Non-pigmented ciliary epithelial cell (primary cell): ENCODE results near the gene PLAGL1.
"Not testable (repeated sequence)": the region's sequence is repeated elsewhere in the genome, so short reads cannot be mapped to it uniquely, and the experiment has no call there.

Experiments
- DNase-seq: peaks from one replicate; pipeline ENCODE4 v3.0.0-alpha.2; 2010; ENCODE audit warnings: low read depth

Gene PLAGL1

DNA sequence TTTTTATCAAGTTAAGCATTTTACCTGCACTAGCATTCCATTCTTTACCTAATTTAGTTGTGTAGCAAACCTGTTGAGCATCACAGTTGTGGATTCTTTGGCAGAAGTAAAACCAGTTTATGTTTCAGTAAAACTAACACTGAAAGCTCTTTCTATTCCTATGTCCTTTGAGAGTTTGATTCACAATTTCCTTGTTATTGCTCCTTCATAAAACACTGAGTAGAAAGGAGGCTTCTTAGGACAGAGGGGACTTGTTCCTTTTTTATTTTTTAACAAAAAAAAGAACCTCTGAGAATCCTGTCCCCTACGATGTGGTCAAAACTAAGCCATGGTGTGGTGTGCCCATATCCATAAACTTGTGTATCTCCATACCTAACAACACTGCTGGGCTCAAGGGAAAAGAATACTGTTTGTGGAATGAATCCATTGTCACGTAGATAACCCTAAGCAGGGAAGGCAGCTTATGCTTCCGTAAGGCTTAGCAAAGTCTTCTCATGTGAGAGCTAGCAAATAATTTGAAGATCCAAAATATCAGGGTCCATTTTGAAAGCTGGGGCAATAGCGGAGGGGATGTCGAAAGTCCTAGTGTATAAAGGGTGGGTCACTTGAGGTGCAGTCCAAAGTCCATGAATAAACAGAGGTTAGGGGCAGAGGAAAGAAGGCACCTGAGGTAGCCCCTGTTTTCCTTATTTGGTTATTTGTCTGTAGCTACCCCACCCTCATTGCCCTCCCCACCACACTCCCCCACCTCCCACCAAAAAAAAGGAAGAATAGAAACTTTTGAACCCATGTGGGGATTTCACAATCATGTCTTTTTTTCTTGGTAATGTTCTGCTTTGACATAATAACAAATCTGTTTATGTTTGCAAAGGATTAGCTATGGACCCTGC lies 71.0 kb downstream of the PLAGL1 start:
- DNase-seq: no peak

- no peak for DNase-seq
Observed at GRCh38 chr6:143936347-143936746, 71.7 kb downstream of the PLAGL1 start.

- no peak for DNase-seq
Observed at GRCh38 chr6:143934867-143935266, 73.2 kb downstream of the PLAGL1 start.

GRCh38 chr6:143934331-143934730 lies 73.7 kb downstream of the PLAGL1 start:
- no peak for DNase-seq

GRCh38 chr6:143929975-143930374 lies 78.1 kb downstream of the PLAGL1 start:
- no peak for DNase-seq

DNA sequence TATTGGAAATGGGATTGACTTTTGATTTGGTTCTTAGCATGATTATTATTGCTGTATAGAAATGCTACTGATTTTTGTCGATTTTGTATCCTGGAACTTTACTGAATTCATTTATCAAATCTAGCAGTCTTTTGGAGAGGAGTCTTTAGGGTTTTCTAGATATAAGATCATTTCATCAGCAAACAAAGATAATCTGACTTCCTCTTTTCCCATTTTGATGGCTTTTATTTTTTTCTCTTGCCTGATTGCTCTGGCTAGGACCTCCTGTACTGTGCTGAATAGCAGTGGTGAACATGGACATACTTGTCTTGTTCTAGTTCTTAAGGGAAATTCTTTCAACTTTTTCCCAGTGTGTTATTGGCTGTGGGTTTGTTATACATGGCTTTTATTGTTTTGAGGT lies 79.2 kb downstream of the PLAGL1 start:
- no peak for DNase-seq

DNA sequence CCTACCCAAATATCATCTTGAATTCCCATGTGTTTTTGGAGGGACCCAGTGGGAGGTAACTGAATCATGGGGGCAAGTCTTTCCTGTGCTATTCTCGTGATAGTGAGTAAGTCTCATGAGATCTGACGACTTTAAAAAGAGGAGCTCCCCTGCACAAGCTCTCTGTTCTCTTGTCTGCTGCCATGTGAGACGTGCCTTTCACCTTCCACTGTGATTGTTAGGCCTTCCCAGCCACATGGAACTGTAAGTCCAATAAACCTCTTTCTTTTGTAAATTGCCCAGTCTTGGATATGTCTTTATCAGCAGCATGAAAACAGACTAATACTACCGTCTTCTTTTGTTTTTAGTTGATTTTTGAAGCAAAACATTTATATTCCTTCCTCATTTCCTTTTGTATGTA lies 91.0 kb downstream of the PLAGL1 start:
- not testable (repeated sequence) for DNase-seq

DNA sequence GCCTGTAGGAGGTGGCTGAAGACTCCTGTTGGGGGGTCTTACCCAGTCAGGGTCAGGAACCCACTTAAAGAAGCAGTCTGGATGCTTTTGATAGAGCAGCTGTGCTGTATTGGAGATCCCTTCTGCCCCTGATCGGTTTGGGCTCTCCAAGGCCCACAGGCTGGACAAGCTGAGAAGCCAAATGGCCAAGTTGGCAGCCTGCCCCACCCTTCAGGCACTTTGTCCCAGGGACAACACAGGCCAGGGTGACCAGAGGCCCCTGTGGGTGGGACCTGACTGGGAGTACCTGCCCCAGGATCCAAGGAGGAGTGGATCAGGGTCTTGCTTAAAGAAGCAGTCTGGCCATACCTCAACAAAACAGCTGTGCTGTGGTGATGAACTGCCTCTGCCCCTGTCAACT lies 95.4 kb downstream of the PLAGL1 start:
- DNase-seq: no peak

- no peak for DNase-seq
Observed at GRCh38 chr6:143911028-143911427, 97.0 kb downstream of the PLAGL1 start.

DNA sequence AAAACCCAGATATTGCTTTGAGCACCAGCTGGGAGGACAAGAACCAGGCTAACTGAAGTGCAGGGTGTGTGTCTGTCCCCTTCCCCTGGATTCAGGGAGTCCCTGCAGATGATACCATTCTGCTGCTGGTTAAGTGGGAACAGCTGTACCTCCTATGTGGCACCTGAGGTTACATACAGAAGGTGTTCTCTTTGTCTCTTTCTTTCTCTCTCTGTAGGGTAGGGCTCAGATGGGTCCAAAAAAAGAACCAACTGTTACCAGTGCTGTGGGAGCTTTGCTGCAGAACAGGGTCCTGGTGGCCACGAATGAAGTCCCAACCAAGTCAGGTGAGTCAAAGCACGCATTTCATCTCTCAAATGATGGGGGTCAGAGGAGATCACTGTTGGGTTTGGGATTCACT lies 105.2 kb downstream of the PLAGL1 start:
- no peak for DNase-seq

DNA sequence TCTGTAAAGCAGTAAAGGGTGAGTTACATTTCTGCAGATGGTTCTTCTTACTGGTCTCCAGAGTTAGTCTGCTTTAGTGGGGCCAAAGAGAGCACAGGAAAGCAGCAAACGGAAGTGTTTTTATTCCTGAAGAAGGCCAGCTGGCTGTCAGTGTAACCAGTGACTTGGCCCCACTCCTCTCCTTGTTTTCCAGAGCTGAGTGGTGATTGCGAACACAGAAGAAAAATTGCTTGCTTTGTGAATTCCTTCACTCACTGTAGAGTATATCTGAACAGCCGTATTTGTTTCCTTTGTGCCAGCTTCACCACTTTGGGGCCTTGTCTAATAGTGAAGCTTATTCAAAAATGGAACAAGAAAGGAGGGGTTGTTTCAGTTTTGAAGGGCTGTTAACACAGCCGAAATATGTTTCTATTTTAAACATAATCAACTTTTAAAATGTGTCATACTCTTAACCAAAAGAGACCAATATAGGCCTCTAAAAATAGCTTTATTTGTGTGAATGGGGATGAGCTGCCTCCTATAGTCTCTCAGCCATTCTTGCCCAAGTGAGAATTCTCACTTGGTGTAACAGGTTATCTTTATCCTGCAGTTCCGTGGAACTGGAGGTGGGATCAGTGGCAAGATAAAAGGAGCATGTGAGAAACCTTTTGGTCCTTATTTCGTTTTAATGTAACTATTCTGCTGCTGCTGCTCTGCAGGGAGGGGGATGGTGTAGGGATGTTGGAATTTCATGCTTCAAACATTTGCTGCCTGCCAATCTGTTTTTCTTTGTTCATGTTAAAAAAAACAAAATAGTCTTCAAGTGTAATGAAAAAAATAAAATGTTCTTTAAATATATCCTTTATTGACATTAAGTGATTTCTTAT lies 105.9 kb downstream of the PLAGL1 start:
- no peak for DNase-seq

GRCh38 chr6:143900358-143900757 lies 107.7 kb downstream of the PLAGL1 start:
- DNase-seq: no peak

DNA sequence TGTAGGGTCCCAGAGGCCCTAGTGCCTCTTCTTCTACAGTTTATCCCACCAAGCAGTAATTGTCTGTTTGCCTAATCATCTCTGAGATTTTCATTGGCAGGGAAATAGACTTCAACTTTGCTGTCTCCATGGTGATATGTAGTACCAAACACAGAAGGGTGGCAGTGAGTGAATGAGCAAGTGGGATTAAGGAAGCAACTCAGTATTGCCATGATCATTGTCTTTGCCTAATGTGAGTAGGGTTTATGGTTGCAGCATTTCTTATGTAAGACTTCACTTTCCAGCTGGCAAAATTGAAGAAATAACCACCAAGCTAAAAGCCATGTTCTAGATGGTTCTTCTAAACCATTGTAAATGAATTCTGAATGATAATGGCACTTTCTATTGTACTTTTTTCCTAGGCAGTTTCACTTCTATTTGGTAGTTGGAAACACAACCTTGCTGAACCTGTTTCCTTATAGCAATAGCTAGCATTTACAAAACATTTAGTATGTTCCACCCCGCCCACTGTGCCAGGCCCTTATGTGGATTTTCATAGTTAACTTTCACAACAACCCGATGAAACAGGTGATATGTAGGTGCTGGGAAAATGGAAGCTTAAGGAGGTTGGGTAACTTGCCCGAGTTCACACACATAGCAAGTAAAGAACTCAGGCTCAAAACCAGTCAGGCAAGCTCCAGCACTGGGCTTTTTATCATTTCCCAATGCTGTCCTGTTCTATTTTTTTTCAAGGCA lies 111.8 kb downstream of the PLAGL1 start:
- DNase-seq: no peak

DNA sequence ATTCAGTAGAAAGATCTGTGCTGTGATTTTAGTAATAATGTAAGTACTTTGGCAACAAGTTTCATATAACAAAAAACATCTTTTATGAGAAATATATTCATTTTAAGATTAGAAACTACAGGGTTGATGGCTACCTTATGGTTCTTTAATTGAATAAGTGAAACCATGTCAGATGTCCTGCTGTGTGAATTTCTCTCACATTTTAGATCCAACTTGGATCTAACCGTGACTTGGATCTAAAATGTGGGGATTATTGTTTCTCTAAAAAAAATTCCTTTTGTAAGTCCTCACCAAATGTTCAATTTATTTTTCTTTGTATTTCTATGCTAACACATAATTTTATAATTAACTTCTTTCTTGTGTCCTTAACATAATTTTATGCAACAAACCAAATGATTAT lies 113.4 kb downstream of the PLAGL1 start:
- no peak for DNase-seq
